NCI-H2196 treated with DMSO at 0.1 percent for 48 hours (cell line): ENCODE data around the gene FAM181A.

Experiments used
- DNase-seq: peaks from one replicate; lab custom pipeline; 2025; ENCODE audit not compliant: unreplicated experiment; lab: John Stamatoyannopoulos, UW

Gene FAM181A

DNA sequence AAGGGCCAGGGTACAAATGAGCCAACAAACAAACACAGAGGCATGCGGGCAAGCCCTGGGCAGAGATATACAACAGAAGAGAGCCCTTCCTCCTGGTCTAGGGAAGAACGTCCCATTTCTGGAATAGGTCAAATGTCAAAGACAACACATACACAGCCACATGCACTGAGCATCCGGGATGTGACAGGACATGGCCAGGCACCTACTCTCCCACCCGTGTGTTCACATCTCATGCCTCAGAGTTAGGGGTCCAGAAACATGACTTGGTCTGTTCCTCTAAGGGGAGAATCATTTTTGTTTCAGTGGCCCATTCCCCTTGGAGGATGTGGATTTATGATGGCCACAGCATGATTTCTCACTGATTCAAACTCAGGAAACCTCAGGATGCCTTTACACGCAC, 50.0 kb downstream of the FAM181A start:
- no peak for DNase-seq

DNA sequence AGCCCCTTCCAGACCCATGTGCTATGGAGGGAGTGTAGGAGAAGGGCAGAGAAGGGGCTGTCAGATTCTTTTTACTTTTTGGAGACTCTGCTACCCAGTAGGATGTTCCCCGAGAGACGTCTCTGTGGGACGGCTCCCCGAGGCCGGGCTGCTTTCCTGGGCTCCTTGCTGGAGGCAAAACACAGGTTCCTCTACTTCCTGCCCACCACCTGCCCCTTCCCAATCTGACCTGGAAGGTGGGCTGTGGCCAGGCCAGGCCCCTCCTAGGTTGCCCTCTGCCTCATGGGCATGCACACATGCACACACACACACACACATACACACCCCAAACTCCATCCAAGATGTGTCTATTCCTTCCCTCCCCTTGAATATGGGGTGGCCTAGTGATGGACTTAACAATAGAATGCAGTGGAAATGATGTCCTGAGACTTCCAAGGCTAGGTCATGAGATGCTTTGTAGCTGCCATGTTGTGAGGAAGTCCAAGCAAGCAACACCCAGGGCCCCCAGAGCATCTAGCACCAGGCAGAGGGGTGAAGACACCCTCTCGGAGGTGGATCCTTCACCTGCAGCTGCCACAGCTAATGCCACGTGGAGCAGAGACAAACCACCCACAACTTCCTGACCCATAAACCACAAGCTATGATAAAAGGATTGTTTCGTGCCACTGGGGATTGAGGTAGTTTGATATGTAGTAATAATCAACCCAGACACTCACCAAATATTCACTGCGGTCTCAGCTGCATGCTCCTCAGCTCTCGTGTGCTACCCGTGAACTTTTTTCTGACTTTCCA, 50.8 kb downstream of the FAM181A start:
- no peak for DNase-seq

DNA sequence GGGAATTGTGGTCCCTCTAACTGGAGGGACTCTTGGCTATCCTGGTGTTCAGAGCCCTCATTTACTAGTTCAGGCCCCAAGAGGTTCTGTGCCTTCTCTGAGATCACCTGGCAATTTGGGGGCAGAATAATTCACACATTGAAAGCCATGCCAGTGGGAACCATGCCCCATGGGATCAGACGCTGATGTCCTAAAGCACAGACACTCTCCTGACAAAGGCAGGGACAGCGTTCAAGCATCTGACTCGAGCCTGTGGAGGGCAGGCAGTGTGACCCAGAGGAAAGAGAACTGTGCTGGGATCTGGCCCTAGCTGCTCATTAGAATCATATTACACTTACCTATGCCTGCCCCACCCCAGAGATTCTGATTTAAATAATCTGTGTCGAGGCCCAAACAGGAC, 51.6 kb downstream of the FAM181A start:
- no peak for DNase-seq
